GM20000 (cell line): Measurements from ENCODE around the gene CASKIN2.

ENCODE experiments used
- DNase-seq: peaks from one replicate; pipeline ENCODE4 v3.0.0; 2012; ENCODE audit warnings: low spot score
- TF ChIP-seq, protein P1 (sequence below): IDR thresholded peaks from 2 replicates; pipeline ENCODE4 v1.5.1; 2012; ENCODE audit warnings: mild to moderate bottlenecking, control low read depth; ENCODE audit errors: extremely low read depth, missing control alignments

The CASKIN2 gene

DNA sequence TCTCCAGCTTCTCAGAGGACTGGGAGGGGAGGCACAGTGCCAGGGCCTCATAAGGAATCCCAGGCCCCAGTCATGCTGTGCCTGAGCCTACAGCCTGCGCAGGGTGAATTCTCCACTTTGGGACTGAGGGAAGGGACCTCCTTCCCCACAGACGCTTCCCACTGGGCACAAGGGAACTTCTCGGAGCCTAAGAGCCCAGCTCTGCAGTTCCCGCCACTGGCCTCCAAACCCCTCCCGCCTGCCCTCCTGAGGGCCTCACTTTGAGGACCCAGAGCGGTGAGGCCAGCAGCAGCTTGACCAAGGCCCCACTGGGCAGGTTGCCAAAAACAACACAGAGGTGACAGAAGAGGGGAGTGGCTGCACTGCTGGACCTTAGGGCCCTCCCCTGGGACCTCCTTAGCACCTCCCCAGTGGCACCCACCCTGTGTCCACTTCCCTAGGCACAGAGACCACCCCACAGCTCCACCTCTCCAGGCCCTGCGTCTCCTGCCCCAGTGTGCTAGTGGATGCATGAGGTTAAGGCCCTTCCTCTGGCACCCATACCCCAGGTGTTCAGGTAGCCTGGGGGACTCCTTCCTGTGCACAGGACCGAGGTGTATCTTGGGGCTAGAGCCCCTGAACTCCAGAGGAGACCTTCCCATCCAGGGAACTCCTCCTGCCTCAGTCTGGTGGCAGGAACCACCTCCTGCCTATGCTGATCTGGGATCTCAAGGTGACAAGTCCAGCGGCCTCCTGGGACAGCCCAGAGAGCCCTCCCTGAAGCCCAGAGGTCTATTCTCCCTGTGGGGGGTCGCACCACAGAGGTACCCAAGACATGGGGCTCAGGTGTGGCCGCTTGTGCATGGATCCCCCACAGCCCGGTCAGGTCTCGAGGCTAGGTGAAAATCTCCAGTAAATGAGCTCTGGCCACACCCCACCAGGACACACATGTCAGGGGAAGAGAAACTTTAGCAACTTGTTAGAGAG, 3.4 kb downstream of the CASKIN2 start:
- DNase-seq, result no peak
- TF ChIP-seq, protein P1, sequence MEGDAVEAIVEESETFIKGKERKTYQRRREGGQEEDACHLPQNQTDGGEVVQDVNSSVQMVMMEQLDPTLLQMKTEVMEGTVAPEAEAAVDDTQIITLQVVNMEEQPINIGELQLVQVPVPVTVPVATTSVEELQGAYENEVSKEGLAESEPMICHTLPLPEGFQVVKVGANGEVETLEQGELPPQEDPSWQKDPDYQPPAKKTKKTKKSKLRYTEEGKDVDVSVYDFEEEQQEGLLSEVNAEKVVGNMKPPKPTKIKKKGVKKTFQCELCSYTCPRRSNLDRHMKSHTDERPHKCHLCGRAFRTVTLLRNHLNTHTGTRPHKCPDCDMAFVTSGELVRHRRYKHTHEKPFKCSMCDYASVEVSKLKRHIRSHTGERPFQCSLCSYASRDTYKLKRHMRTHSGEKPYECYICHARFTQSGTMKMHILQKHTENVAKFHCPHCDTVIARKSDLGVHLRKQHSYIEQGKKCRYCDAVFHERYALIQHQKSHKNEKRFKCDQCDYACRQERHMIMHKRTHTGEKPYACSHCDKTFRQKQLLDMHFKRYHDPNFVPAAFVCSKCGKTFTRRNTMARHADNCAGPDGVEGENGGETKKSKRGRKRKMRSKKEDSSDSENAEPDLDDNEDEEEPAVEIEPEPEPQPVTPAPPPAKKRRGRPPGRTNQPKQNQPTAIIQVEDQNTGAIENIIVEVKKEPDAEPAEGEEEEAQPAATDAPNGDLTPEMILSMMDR, result no peak

DNA sequence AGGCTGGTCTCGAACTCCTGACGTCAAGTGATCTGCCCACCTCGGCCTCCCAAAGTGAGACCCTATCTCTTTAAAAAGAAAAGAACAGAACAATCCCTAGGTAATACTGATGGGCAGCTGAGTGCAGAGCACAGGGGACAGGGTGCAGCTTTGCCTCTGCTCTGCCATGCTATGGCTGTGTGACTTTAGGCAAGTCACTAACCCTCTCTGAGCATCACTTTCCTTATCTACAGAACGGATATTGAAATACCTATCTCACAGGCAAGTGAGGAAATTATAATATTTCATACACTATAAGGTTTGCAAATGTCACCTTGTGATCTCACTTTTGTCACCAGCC, 4.1 kb downstream of the CASKIN2 start:
- TF ChIP-seq, protein P1, result no peak
- DNase-seq, result no peak

DNA sequence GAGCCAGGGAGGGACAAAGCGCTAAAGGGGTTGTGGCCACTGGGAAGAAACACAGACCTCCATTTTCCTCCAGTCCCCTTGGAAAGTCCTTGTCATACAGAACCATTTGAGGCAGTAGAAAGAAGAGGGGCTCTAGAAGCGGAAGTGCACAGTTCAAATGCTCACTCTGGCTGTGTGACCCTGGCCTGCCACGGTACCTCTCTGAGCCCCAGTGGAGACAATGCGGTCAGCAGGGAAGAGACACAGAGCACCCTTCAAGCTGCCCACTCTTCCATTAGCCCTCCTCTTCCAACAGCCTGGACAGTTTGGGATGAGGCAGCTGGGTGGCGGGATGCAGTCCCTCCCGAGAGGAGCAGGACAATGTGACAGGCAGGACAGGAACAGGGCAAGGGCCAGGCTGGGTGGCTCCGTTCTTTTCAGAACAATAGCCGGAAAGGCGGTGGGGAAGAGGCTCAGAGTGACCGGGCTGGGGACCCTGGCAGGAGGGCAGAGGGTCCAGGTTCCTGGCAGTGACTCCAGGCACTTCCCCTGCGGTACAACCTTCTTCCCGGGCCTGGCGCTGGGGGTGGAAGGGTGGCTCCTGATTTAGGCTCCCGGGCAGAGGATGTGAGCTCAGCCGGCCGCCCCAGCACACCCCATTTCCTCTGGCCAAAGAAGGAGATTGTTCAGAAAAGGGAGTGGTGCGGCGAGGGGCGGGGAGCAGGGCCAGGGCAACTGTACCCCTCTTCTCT, 5.6 kb downstream of the CASKIN2 start:
- no peak for DNase-seq
- TF ChIP-seq, protein P1, result no peak

DNA sequence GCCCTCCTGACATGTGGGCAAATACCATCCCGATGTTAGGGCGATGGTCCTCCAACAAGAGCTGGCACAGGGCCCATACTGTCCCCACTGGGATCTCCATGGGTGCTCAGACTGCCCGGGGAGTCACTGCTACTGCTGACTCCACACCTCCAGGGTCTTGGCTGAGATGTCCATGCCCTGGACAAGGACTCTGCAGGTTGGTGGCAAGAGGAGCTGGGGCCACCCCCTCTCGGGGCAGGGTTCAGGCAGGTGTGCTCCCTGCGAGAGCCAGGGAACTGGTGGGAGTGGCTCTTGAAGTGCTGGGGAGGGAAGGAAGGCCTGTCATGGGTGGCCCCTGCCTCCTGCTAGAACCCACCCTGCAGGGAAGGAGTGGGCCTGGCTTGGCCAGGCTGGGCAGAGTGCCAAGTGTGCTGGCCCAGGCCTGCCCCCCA, 6.4 kb downstream of the CASKIN2 start:
- no peak for DNase-seq
- TF ChIP-seq, protein P1, result no peak

DNA sequence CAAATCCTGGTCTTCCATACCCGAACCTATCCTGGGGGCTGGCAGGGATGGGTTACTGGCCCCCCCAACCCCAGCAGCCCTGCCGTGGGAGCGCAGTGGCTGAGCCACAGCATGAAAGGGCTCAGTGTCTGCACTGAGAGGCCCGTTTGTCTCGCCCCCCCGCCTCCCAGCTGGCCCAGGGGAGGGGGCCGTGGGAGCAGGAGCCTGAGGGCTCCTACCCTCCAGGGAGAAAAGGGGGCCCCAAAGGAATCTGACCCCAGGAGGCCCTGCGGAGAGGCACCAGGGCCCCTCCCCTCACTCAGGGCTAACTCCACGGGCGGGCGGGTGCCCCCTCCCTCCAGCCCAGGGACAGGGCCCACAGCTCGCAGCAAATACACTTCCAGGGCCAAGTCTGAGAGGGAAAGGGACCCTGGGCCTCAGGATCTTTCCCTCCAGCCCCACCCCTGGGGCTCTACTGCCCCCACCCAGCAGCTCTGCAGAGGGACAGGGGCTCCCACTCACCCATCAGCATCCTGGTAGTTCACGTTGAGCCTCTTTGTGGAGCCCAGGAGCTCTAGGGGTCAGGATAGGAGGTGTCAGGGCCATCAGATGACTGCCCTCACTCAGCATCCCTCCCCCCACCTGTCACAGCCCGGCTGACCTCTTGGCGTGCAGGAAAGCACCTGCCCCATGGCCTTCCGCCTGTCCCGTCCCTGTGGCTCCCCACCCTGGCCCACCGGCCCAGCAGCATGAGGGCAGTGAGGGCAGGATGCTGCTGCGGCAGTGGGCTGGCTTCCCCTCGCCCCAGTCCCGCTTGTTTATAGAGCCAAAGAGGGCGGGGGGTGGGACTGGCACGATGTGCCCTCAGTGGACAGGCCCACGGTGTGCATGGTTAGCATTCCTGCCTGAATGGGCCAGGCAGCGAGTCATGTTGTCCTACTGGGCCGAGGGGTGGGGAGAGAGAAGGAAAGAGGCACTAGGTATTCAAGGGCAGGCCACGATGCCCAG, 7.3 kb downstream of the CASKIN2 start:
- TF ChIP-seq, protein P1, result no peak
- no peak for DNase-seq

DNA sequence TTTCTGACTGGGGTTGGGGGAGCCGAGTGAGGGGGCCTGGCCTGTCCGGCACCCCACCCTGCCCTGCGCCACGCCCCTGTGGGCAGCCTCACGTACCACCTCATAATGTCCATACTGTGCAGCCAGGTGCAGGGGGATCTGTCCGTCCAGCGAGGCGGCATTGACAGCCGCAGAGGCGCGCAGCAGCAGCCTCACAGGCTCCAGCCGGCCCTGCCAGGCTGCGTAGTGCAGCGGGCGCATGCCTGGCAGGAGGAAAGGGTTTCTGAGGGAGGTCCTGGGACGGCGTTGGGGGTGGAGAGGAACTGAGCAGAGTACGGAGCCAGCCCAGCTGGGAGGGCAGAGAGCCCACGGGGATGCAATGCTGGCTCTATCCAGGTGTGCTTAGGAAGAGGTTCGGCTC, 8.4 kb downstream of the CASKIN2 start:
- DNase-seq, result no peak
- TF ChIP-seq, protein P1, result no peak
